HG02759 (cell line): Measurements from ENCODE around the gene RAP1GAP2.

ENCODE experiments used
- ATAC-seq: cut with Tn5 transposase; IDR thresholded peaks from one replicate; pipeline ENCODE4 v1.9.1; 2021; ENCODE audit warnings: mild to moderate bottlenecking, moderate library complexity; ENCODE audit not compliant: unreplicated experiment

Gene RAP1GAP2

DNA sequence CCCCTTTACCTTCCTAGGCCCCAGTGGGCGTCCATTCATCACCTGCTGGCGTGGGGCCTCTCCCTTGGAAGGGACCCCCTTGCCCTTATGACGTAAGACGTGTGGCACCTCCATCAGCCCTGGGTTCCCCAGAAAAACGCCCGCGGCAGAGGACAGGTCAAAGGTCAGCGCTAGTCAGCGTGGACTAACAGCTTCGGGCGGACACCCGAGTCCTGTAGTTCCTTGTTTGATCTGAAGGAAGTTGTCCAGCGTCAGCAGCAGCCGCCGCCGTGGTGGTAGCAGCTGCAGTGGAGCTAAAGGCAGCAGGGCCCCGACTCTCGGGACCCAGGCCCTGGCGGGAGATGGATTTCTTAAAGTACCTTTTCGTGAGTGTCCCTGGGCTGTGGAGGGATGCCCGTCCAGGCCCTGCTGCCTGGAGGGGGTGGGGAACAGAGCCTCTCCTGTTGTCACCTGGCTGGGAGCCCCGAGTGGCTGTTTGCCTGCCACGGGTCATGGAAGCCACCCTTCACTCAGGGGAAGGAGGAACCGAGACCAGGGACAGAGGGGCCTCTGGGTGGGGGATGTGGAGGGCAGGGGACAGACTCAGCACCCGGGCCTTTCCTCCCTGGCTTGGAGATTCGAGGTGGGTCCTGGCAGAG, 143.6 kb downstream of the RAP1GAP2 start:
- no peak for ATAC-seq

DNA sequence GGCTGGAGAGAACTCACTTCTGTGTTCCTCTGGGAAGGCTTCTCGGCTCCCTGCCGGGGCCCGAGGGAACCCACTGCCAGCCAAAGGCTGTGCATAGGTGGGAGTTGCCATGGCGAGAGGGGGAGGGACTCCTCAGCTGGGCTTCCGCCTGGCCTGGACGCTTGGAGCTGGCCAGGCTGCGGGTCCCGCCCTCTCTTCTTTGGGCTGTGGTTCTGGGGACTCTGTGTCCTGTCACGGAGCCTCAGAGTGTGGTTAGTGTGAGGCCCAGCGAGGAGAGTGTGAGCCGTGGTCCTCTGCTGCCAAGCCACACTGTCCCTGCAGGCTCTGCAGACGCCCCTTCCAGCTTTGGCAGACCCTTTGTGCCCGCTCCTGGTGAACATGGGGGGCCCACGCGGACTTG, 144.1 kb downstream of the RAP1GAP2 start:
- ATAC-seq = no peak

DNA sequence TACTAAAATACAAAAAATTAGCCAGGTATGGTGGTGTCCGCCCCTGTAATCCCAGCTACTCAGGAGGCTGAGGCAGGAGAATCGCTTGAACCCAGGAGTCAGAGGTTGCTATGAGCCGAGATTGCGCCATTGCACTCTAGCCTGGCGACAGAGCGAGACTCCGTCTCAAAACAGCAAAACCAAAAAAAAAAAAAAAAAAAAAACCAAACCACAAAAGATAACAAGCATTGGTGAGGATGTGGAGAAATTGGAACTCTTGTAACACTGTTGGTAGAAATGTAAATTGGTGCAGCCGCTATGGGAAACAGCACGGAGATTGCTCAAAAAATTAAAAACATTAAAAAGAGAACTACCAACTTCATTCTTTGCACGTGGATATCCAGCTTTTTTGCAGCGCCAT, 147.7 kb downstream of the RAP1GAP2 start:
- ATAC-seq = no peak

DNA sequence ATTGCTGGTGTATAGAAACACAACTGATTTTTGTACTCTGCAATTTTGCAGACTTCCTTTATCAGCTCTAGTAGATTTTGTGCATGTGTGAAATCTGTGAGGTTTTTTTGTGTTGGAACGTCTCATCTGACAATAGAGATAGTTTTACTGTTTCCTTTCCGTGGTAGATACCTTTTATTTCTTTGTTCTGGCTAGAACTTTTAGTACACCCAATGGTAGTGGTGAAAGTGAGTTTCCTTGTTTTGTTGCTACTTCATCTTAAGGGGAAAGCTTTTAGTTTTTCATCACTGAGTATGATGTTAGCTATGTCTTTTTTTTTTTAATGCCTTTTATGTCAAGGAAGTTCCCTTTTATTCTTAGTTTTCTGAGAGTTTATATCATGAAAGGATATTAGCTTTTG, 149.1 kb downstream of the RAP1GAP2 start:
- ATAC-seq = no peak

DNA sequence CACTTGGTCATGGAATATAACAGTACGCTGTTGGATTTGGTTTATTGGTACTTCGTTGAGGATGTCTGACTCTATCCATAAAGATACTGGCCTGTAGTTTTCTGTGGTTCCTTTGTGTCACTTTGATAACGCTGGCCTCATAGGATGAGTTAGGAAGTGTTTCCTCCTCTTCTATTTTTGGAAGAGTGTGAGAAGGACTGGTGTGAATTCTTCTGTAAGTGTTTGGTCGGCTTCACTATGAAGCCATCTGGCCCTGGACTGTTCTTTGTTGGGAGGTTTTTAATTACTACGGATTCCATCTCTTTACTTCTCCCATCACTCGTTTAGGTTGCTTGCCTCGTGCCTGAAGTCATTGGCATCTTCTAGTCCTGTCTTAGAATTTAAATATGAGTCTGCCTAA, 149.9 kb downstream of the RAP1GAP2 start:
- ATAC-seq = no peak

DNA sequence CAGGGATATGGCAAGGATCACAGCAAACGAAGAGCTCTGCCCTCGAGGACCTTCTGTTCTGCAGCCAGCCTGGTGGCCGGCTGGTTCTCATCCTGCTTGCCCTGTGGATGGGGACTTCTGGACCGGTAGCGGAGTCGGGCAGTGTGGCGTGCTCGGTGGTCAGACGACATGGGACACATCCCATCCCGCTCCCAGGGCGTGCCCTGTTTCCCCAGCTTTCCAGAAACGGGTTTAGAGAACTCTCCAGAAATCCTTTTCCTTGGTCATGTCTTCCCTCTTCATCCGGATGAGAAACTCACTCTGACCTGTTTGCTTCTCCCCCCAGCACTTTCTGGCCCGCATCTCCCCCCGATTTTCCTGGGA, 151.3 kb downstream of the RAP1GAP2 start:
- ATAC-seq = no peak

DNA sequence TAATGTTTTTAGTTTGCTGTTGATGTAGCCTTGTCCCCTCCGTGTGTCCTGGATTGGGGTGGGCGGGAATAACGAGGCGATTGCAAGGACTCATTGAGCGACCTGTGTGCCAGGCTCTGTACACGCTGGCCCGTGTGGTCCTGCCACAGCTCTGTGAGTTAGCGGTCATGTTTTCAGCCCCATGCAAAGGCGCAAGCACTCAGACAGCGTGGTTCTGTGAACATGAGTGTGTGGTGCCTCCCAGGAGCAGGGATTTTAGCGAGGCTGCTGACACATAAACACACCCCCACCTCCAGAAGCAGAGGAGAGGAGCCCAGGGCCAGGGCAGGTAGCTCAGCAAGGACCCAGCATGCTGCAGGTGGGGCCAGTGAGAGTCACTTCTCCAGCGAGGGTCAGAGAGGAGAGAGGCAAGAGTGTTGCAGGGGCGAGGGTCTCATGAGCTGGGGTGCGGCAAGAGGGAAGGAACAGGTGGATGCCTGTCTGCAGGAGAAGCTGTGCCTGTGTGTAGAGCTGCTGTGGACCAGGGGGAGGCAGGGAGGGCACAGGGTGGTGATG, 151.8 kb downstream of the RAP1GAP2 start:
- no peak for ATAC-seq

DNA sequence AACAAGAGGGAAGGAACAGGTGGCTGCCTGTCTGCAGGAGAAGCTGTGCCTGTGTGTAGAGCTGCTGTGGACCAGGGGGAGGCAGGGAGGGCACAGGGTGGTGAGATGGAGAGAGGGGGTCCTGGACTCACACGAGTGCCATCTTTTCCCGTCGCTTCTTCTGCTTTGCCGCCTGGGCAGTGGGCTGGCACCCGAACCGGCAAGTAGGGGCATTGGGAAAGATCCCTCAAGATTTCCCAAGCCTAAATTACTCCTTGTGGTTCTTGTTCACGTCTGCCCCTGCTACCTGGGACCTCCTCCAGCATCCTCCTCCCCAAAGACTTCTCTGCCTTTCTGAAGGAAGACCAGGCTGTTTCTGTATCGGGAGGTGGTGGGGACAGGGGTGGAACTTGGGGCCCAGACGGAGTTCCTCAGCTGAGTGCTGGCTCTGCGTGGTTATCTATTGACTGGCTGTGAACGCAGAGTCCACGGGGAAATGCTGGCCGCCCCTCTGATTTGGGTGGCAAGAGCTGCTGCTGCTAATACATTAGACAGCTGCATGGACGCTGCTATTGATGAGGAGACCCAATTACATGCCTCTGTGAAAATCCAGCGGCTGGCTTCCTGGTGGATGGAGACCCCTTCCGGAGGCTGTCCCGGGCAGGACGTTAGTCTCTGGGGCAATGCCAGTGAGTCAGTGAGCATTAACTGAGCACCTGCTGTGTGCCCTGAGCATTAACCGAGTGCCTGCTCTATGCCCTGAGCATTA, 152.7 kb downstream of the RAP1GAP2 start:
- ATAC-seq = no peak

DNA sequence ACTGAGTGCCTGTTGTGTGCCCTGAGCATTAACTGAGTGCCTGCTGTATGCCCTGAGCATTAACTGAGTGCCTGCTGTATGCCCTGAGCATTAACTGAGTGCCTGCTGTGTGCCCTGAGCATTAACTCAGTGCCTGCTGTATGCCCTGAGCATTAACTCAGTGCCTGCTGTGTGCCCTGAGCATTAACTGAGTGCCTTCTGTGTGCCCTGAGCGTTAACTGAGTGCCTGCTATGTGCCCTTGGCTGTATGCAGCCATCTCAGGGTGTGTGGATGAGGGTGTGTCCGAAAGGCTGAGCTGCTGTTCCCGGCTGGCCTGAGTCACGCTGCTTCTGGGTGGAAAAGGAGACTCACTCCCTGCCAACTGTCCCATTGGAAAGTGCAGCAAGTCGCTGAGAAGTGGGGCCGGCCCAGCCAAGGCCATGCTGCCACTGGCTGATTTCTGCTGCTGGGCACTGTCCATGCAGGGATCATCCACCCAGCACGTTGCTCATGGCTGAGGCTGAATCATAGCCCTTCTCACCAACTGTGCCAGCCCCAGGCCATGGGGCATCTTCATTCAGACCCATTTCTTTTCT, 153.3 kb downstream of the RAP1GAP2 start:
- no peak for ATAC-seq

DNA sequence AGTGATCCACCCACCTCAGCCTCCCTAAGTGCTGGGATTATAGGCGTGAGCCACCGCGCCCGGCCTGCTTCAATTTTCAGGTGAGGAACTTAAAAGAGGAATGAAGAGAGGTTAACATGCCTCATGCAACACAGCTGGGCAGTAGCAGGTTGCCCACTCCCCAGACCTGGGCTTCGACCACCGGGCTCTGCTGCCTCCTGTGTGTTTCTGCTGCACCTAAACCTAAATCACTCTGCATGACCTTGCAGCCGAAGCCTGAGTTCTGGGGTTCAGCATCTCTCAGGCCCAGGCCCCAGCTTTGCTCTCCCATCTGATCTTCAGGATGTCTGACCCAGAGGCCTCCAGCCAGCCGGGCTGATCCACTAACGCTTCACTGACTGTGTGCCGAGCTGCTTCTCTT, 154.6 kb downstream of the RAP1GAP2 start:
- ATAC-seq = no peak

DNA sequence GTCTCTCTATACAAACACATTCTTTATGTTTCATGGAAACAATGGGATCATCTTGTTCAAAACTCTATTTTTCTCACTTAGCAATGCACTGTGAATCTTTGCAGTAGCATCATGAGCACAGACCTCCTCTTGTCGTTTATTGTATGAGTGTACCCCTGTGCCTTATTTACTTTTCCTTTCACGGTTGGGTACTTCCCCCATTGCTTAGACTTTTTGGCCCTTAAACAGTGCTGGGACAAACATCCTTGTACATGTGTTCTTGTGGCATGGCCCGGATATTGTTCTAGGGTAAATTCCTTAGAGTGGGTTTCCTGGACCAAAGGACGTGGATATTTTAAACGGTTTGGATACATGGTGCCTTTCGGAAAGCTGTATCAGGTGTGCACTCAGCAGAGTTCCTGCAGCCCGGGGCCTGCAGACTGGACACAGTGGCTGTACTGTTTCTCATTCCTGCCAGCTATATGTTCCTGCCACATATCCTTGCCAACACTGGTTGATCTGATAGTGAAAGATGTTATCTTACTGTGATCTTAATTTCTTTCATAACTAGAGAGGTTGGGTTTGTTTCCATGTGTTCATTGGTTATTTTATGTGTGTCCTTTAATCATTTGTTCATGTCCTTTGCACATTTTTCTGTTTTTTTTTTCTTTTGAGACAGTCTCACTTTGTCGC, 156.1 kb downstream of the RAP1GAP2 start:
- ATAC-seq = no peak

DNA sequence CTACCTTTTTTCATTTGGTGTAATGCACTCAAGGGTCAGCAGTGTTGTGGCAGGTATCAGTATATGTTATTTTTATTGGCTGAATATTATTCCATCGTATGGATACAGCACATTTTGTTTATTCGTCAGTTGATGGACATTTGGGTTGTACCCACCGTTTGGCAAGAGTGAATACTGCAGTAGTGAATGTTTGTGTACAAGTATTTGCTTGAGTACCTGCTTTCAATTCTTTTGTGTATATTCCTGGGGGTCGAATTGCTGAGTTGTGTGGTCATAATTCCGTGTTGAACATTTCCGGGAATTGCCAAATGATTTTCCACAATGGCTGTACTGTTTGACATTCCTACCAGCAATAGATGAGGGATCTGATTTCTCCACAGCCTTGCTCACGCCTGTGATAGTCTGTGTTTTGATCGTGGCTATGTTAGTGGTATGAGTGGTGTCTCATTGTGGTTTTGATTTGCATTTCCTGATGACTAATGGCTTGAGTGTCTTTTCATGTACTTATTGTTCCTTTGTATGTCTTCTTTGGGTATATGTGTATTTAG, 158.7 kb downstream of the RAP1GAP2 start:
- no peak for ATAC-seq

DNA sequence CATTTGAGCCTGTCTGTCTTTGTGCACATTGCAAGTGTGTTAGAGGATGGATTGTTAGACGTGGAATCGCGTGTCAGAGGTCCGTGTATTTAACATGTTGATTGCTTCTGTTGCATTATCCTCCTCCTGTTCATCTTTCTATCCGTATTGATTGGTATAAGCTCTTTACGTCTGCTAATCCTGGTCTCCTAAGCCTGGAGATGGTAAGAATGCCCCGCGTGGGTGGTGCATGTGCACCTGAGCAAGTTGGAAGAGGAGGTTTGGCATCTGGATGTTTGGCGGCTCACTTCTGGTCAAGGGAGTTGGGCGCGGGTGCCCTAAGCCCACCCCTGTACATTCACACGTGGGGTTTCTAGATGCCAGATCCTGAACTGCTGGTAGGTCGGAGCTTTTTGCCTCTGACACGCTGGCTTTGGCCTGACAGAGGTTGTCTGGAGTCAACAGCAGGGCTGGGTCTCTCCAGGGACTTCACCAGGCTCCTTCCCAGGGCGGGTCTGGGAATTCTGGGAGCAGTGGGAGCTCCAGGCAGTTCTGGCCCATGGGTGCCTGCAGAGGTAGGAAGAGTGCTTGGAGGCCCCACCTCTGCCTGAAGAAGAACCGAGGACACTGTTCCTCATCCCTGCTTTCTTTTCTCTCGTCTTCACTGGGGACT, 159.8 kb downstream of the RAP1GAP2 start:
- no peak for ATAC-seq

DNA sequence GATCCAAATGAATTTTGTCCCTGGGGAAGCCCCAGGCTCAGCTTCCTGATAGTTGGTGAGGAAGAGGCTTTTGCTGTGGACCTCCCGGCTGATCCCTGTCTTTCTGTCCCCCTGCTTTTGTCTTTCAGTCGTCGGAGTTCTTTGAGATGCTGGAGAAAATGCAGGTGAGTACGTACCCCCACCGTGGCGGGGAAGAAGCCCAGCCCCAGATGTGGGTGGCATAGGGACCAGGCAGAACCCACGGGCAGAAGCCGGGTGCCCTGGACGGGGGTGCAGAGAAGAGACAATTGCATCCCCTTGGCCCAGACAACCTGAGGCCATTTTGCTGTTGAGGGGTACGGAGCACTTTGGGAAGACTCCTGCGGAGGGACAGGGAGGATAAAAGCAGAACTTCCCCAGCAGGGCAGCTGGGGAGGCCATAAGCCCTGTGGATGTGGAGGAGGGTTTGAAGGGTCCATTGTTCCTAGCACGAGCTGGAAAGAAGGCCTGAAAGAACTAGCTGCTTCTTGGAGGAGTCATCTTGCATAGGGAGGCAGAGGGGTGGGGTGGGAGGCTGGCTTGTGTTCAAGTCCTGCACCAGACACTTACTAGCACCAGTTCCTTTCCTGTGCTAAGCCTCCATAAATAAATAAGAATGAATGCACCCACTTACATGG, 161.5 kb downstream of the RAP1GAP2 start:
- ATAC-seq = no peak

DNA sequence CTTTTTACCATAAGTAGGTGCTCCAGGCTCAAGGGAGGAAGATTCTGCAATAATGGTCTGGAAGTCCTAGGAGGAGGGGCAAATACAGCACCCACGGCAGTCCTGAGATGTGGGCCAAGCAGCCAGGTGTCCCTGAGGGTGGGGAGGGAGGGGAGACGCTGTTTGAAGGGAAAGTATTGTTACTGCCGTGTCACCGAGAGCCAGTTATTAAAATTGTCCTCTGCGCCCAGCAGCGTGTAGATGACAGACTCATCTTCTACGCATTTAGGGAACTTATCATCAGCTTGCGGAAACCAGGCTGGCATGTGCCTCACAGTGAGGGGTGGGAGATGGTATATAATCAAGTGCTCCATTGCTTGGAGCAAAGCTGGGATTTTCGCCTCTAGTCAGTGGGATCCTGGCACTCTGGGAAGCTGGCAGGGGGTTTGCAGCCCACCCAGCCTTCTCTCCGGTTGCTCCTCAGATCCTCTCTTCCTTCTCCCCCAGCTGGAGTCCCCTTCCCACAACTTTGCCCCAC, 162.5 kb downstream of the RAP1GAP2 start:
- no peak for ATAC-seq

DNA sequence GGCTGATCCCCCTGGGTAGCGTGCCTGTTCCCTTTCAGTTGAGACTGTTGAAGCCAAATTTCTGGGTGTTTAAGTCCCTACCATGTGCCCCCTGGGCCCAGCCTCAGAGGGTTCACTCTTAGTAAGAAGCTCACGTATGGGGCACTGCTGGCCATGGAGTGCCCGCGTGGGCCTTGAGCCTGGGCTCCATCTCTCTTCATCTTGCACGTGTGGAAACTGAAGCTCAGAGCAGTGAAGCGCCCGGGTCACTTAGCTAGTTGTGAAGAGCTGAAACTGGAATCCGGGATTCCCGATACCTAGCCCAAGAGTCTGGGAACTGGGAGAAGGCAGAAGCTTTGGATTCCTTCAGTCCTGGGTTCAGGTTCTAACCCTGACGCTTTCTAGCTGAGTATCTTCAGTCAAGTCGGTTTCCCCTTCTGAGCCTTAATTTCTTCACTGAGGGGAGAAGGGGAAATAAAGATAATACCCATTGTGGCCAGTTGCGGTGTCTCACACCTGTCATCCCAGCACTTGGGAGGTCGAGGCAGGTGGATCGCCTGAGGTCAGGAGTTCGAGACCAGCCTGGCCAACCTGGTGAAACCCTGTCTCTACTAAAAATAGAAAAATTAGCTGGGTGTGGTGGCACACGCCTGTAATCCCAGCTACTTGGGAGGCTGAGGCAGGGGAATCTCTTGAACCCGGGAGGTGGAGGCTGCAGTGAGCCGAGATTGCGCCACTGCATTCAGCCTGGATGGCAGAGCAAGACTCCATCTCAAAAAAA, 163.3 kb downstream of the RAP1GAP2 start:
- no peak for ATAC-seq

DNA sequence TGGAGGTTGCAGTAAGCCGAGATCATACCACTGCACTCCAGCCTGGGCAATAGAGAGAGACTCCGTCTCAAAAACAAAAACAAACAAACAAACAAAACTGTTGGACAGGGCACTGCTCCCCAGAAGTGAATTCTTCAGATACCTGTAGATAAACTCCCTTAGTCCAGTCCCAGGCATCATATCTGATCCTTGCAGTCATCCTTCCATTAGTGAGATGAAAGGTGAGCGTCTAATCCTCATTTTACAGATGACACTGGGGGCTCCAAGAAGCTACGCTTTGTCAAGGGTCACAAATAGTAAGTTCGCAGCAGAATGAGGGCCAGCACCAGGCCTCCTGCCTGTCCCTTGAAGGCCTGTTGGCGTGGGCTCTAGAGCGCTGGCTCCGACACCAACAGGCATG, 165.2 kb downstream of the RAP1GAP2 start:
- no peak for ATAC-seq

DNA sequence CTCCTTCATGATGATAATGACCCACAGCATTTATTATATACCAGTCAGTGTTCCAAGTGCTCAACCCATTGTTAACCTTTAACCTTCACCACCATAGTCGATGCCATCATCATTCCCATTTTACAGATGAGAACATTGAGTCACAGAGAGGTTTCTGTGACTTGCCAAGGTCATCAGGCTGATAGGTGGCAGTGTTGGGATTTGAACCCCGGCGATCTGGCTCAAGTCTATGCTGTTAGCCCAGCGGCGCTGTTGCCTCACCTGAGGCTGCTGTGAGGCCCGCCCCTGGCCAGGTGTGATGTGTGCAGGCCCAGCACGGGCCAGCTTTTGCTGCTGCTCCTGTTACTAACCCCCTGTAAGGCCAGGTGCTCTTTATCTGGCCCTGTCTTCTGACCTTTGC, 166.0 kb downstream of the RAP1GAP2 start:
- no peak for ATAC-seq

DNA sequence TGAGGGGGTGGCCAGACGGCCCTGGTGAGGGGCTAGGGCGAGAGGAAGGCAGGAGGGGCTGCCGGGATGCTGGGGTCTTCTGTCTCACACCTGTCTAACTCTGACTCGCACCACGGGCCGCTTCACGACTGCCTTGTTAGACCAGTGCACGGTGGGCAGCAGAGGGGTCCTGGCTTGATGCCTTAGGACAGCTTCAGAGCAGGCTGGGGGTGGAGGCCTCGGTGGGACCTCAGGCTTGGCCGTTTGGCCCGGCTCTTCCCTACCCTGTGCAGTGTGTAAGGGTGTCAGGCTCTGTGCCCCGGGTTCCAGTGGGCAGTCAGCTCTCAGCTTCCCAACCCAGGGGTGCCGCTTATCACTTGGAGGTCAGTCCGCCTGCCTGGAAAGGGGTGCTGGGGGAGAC, 166.5 kb downstream of the RAP1GAP2 start:
- ATAC-seq = no peak
